ENCODE measurements around the gene PREX1.
A peak's percentile ranks its signal among the peaks of the same experiment; 100 is the strongest.
"Not testable (repeated sequence)": the region's sequence is repeated elsewhere in the genome, so short reads cannot be mapped to it uniquely, and the experiment has no call there.

PREX1 gene

DNA sequence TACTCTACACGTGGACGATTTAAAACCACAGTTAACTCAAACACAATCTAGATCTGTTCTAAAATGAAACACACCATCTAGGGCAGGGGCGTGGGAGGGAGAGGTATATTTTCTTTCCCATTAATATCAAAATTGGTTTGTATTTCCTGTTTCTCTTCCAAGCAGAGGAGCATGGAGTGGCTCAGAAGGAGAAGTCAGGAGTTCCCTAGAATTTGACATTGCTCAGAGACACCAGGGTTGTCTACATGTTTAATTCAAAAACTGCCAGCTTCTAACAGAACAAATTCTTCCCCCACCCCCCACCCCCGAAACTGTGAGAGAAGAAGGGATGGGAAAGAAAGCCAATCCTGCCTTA lies 2.3 kb downstream of the PREX1 start:
- DNase-seq = no peak

DNA sequence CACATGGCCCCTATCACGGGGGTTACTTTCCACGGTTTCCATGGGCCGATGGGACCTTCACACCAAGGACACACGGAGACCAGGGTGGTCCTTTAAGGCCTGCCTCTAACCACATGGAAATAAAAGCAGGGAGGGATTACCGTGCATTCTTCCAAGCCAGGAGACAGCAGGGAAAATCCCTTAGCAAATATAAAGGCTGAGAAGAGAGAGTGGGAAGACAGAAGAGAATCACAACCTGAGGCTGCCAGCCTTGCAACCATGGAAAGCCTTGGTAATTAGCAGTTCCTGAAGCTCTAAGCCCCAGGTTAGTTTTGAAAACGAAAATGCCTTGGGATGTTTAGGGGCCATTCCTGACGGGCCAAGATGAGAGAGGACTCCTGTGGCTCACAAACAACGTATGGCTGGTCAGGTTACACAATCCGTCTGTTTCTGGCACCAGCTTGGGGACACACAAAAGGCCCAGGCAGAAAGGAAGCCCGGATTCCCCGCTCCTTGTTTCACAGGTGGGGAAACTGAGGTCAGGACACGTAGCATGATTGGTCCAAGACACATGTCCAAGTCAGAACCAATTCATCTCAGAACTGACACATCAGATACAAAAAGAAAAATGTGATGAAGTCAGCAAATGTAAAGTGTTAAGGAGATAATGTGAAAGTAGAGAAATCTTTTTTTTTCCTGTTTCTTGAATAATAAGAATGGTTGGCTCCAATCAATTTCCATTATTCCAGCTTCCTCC lies 2.8 kb downstream of the PREX1 start:
- DNase-seq = no peak

DNA sequence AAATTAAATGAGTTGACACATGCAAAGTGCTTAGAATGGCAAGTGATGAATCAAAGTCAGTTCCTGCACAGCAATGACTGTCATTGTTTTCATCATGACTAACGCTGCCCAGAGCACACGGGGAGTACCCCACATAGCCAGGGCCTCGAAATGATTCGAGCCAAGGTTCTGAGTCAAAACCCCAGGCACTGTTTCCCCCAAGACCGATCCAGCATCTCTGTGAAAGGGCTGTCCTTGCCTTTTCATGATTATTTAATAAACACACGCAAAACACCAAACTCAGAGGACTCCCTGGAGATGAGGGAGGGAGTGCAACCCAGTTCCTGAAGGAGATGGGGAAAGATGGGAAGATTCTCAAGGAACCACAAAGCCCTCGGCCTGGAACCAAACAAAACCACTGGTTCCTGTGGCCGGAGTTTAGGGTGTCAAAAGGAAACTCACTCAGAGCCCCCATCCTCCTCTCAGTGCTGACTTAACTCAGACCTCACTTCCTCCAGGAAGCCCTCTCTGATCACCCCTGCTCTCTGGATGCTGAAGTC lies 3.8 kb downstream of the PREX1 start:
- peak; percentile 36 for DNase-seq

DNA sequence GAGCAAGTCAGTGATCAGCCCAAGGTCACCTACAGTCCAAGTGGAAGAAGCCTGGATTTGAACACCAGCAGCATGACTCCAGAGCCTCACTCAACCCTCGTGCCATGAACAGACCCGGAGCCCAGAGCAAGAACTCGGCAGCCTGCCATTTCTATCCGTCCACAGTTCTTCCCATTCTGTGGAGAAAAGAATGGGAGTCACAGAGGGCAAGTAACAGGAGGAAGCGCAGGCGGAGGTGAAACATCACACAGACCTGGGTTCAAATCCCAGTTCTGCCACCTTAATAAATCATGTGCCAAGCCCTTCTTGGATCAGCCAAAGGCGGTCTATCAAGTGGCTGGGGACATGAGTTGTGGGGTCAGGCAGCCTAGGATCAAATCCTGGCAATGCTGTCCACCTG lies 4.3 kb downstream of the PREX1 start:
- no peak for DNase-seq

DNA sequence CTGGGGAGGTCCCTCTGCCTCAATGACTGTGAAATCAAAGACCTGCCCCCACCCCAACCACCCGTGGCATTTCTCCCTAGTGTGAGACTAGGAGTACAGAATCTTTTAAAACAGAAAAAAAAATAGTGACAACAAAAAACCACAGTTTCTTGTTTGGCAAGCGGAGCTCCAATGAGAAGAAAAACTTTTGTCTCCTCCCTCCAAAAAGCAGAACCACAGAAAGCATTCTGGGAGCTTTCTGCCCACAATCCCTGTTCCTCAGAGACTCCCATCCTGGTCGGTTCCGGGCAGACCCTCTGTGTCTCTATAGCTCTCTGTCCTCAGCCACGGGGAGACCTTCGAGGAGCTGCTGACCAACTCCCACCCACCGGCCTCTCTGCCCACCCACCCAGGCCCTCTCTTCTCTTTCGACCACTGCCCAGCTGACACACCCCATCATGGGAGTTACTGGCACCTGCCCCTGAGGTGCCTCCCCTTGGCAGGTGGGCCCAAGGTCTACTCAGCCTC lies 4.9 kb downstream of the PREX1 start:
- DNase-seq = no peak

DNA sequence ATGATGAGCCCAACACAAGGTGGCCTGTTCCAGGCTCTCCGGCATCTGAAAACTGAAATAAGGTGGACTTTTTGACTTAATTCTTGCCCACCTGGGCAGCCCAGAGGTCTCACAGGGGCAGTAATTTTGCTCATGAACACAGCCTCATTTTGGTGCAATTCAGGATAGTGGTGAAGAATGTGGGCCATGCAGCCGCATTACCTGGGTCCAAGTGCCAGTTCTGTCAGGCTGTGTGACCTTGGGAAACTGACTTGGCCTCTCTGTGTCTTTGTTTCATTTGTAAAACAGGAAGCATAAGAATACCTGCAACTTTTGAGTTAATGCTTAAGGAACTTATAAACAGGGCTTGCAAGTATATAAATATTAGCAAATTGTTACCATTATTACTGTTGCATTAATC lies 5.6 kb downstream of the PREX1 start:
- no peak for DNase-seq

DNA sequence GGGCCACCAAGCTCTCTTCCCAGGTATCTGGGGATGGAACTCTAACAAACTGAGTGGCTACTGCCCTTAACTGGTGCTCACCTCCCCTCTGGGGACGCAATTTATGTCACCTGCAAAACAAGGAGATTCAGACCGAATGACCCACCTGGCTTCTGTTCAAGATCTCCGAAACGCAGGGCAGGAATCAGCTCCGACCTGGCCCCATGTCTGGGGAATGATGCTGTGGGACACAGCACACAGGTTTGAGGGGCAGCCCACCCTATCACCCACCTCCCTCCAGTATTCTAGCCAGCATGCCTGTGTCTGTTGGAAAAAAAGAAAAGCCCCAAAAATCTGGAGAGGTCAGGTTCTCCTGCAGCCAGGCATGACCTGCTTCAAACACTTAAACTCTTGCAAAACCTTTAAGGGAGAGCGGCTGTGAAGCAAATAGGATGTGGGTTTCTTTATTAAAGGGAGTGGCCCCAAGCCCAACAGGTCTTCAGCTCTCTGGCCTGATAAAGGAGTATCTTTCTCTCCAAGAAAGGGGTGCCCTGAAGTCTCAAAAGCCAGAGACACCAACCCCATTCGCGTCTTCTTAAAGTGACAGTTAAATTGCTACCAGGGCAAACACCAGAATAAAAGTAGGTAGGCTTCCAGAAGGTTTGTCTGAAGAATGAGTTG lies 6.4 kb downstream of the PREX1 start:
- DNase-seq = no peak

DNA sequence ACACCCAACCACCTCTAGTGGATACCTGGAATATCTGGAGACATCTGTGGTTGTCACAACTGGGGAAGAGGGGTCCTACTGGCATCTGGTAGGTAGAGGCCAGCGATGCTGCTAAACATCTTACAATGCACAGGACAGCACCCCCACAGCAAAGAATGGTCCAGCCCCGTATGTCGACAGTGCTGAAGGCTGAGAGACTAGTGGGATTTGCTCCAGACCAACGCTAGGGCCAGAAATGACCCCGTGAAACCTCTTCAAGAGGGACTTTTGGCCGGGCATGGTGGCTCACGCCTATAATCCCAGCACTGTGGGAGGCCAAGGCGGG lies 7.2 kb downstream of the PREX1 start:
- DNase-seq = no peak

DNA sequence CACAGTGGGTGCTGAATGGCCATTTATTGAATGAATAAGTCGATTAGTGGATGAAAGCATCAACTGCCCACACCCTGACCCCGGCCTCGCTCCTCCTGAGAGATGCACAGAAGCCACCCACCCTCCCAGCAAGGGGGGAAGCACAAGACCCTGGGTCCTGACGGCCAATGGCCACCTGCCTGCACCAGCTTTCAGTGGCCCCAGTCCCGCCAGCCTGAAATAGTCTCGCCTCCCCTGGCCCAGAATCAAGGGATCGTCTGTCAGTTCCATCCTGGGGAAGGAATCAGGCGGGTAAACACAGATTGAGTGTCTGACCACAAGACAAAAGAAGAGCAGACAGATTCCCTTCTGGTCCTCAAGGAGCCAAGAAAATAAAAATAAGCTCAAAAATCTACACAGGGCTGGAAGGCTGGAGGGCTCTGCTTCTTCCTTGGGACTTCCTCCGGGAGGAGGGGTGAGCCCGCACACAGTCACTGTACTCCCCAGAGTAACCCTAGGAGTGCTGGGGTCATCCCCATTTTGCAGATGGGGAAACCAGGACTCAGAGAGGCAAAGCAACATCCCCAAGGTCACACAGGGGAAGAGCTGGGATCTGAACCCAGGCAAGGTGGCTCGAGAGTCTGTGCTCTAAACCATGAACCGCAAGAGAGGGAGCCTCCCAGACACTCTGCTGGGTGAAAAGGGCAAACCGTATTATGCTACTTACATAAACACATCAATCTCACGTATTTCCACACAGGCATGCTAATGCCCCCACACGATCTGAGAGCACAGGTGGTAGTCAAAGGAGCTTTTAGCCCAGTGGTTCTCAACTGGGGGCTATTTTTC lies 7.8 kb downstream of the PREX1 start:
- DNase-seq = no peak

DNA sequence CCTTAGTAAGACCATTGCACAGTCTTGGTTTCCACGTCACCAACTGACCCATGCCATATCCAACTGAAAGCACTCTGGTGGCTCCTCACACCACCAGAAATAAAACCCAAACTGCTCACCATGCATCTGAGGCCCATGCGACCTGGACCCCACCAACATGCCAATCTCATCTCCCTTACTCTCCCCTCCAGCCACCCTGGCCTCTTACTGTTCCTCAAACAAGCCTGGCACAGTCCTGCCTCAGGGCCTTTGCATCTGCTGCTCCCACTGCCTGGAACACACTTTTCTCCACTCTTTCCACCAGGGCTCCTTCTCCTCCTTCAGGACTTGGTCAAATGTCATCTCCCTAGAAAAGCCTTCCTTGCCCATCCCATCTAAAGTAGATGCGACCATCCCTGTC lies 8.7 kb downstream of the PREX1 start:
- no peak for DNase-seq

DNA sequence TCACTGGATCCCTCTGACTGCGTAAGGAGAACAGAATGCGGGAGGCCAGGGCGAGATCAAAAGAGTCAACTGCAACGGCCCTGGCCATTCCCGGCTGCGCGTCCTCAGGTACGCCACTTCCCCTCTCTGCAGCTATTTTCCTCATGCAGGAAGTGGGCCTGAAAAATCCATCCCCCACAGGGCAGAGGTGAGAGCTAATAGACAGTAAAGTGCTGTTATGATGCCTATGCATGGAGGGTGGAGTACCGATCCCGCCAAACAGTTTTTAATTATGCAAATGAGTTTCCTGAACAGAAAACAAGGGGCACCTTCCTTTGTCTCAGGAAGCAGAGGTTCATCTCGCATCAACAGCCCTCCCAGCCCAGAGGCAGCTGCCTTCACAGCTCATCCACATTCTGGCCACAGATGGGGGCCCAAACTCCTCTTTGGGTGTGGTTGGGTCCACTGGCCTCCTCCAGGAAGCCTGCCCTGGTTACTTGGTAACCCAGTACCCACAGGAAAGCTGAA lies 9.3 kb downstream of the PREX1 start:
- DNase-seq = peak; percentile 18

DNA sequence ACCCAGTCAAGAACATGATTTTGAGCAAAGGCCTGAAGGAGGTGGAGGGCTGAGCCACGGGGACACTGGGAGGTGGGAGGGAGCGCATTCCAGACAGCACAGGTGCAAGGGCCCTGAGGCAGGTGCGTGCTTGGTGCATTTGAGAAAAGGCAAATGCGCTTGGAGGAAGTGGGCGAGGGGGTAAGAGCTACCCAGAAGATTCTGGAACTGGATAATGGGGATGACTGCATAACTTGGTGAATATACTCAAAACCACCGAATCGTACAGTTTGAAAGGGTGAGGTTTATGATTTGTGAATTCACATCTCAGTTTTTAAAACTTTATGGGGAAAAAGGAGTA lies 9.8 kb downstream of the PREX1 start:
- DNase-seq = no peak

DNA sequence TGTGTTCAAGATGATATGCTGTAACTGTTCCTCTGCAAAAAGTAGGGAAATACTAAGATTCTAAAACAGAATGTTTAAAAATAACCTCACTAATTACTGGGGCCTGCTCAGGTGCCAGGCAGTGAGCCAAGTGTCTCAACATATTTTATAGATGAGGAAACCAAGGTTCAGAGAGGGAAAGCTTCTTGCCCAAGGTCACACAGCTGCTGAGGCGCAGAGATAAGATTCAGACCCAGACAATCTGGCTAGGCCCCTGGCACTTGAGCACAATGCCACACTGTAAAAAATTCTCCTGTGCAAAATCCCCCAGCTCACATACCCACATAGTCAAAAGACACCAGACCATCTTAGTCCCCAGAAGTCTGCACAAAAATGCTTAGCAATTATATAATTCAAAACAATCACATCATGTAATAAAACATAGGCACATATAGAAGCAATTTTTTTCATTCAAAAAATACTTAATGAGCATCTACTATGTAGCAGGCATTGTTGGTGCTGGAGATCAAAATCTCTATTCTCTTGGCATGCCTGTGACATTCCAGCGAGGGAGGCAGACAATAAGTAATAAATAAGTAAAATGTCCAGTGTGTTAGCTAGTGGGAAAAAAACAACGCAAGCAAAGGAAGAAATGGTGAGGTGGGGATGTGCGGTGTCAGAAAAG lies 10.3 kb downstream of the PREX1 start:
- no peak for DNase-seq

DNA sequence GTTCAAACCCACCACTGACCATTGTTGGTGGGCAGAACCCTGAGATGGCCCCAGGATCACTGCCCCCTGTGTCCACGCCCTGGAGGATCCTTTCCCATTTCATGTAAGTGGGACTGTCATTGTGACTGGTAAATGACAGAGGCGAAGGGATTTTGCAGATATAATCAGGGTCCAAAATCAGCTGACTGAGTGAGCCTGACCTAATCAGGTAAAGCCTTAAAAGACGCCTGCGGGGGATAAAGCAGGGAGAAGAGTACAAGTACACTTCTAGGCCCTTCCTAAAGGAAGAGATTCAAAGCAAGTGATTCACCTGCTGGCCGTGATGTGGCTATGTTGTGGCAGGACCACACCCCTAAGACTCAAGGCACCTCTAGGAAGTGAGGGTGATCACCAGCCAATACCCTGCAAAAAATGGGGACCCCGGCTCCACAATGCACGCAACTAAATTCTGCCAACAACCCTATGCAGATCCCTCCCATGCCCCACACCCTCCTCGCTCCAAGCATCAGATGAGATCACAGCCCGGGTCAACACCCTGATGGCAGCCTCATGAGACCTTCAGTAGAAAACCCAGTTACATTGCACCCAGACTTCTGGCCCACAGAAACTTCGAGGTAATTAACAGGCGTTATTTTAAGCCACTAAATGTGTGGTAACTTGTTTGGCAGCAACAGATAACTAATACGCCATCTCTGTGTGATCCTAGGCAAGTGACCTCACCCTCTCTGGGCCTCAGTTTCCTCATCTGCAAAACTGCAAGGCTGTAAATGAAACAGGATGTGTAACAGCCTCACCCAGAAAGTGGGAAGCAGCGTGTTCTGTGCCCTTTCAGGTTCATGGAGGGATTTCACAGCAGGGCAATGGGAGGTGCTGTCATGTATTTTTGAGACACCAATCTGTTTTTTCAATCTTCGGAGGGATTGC lies 11.3 kb downstream of the PREX1 start:
- DNase-seq = no peak

DNA sequence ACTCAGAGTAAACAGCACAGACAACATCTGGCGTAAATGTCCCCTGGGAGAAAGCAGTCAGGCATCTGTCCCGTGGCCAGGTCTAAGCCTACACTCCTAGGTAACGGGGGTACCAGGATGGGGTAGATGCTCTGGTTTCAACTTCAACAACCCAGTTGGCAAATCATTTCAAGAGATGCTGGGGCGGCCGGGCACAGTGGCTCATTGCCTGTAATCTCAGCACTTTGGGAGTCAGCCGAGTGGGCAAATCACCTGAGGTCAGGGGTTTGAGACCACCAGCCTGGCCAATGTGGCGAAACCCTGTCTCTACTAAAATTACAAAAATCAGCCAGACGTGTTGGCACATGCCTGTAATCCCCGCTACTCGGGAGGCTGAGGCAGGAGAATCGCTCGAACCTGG lies 12.3 kb downstream of the PREX1 start:
- DNase-seq = no peak

DNA sequence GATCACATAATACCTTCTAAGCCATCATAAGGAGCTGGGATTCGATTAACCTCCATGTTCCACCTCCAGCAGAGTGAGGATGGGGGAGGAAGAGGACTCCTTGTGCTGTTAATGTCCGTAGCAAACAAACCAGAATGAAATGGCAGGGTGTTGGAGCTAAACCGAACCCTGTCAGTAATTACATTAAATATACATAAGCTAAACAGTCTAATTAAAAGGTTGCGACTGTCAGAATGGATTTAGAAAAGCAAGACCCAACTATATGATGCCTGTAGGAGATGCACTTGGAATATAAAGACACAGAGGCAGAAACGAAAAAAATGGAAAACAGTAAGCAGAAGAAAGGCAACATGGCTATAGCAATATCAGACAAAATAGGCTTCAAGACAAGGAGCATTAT lies 13.2 kb downstream of the PREX1 start:
- DNase-seq = no peak

DNA sequence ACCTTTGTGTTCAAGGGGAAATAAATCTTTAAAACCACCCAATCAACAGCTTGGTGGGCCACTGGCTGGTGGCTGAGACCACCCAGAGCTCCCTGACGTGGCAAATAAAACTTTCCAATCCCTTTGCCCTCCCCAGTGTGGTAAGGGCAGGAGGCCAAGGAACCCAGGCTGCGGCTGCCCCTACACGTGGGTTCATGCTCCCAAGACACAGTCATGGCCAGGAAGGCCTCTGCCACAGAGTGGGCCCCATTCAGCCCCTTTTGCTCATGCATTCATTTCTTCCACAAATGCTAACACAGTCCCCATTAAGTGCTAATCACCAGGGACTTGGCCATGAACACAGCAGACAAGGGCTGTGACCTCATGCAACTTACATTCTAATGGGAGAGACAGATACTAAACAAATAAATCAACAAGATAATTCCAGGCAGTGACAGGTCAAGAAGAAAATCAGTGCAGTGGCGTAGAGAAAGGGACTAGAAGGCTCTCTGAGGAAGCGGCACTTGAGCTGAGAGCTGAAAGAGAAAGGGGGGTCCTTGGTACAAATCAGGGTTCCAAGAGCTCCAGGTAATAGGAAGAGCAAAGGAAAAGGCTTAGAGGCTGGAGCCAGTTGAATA lies 13.8 kb downstream of the PREX1 start:
- no peak for DNase-seq

DNA sequence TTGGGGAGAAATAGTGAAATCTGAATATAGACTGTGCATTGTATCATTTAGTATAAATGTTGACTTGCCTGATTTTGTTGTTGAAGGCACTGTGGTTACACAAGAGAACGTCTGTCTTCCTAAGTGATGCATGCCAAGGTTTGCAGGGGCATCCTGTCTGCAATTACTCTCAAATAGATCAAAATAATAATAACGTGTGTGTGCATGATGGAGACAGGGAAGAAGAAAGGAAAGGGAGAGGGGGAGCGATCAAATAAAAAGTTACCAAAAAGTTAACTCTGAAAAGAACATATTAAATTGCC lies 14.4 kb downstream of the PREX1 start:
- DNase-seq = no peak

DNA sequence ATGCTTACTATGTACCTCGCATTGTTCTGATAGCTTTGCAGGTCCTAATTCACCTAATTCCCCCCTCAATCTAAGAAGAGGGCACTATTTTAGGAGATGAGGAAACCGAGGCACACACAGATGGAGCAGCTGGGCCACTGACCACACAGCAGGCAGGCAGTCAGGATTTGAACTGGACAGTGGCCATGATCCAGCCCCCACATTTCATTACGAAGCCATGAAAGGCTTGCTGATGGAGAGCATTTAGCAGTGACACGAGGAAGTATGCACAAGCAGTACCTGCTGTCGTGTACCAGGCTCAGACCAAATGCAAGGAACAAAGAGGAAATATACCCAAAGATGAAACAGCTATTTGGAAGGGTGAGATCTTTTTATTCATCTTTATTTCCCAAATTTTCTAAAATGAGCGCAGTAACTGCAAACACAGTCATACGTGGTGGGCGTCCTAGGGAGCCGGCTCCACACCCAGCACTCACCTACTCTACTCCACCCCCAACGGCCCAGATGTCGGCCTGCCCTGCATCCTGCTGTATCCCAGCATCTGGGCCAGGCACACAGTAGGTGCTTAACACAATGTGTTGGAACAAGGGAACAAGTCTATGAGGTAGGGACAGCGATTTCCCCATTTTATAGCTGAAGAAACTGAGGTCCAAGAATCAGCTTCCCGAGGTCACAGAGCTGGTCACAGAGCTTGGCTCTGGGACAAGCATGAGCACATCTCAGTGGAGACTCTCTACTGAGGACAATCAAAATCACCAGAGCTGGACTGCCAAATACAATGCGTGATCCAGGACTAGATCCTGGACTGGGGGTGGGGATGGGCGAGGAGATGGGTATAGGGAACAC lies 15.0 kb downstream of the PREX1 start:
- no peak for DNase-seq

DNA sequence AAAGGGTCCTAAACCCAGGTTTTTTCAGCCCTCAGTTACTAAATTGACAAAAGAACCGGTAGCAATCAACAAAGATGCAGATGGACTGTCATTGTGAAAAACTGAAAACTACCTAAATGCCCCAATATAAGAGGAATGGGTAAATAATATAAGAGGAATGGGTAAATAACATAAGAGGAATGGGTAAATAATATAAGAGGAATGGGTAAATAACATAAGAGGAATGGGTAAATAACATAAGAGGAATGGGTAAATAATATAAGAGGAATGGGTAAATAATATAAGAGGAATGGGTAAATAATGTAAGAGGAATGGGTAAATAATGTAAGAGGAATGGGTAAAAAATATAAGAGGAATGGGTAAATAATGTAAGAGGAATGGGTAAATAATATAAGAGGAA lies 15.7 kb downstream of the PREX1 start:
- not testable (repeated sequence) for DNase-seq

DNA sequence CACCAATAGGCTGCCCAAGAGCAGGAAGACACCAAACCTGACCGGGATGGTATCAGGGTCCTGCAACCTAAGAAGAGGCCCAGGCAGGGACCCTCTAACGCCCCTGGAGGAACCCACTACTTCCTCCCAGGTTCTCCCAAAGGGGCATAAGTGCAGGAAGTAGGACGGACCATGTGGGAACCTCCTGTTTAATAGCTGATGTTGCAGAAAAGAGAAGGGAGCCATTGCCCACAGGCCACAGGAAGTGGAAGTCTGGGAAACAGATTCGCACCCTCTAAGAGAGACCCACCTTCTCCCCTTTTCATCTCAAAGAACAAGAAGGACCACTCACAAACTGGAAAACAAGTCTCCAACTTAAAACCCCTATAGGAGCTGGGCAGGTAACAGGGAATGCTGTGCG lies 18.1 kb downstream of the PREX1 start:
- no peak for DNase-seq

Data from activated CD4-positive, alpha-beta T cell treated with anti-CD3 and anti-CD28 coated beads, Interleukin-2, amount 50 U/mL, for 1 hour (primary cell).